GM21786 (cell line): ENCODE data around the gene NR3C2.
"Not testable (repeated sequence)": the region's sequence is repeated elsewhere in the genome, so short reads cannot be mapped to it uniquely, and the experiment has no call there.

Experiments
- ATAC-seq: cut with Tn5 transposase; IDR thresholded peaks from one replicate; pipeline ENCODE4 v1.9.1; 2021; ENCODE audit not compliant: unreplicated experiment

Gene NR3C2

DNA sequence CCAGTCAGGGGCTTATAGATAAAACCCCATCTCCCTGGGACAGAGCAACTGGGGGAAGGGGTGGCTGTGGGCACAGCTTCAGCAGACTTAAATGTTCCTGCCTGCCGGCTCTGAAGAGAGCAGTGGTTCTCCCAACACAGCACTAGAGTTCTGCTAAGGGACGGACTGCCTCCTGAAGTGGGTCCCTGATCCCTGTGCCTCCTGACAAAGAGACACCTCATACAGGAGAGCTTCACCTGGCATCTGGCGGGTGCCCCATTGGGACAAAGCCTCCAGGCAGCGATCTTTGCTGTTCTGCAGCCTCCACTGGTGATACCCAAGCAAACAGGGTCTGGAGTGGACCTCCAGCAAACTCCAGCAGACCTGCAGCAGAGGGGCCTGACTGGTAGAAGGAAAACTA lies 359.1 kb downstream of the NR3C2 start:
- not testable (repeated sequence) for ATAC-seq

DNA sequence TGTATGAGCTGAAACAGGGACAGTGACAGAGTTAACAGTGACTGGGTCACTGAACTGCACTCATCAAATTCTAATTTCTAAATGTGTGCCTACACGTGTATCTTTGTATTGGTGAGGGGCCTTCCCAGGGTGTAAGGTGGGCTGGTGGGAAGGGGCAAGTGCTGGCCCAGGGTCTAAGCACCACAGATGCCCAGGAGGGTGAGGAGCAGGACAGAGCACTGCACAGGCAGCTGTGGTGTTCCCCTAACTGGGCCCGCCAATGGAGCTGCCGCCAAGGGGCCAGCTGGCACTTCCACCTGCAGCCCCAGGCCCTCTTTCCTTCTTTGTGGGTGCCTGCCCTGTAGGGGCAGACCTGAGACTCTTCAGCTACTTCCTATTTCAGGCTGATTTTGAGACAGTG lies 360.5 kb downstream of the NR3C2 start:
- no peak for ATAC-seq

DNA sequence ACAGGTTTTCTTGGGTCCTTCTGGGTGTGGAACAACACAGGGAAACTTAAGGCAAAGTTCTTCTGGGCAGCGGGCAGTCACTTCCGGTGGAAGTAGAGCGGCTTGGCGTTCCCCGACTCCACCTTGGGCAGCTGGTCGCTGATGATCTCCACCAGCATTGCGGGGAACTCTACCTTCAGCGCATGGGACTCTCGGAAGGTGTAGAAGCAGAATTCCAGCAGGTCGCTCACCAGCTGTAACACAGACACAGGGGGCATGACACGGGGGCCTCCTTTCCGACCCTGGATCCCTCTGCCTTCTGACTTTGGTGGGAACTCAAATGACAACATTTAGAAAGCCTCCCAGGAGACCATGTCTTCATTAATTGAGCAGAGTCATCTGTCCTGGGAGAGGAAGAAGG lies 360.9 kb downstream of the NR3C2 start:
- no peak for ATAC-seq

DNA sequence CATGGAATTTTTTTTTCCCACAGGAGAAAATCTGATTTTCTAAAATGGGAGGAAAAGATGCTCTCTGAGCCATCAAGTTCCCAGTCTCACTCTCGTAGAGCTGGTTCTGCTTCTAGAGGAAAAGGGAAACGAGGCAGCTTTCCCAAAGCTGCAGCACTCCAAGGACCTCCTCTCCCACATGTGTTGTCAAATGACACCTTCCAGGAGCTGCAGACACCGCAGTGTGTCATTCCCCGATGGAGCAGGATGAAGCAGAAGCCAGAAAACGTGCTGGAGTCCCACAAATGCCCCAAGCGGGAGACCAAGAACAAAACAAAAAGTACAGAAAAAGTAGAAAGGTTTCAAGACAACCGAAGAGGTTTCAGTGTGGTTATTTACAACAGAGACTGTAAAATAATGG lies 362.3 kb downstream of the NR3C2 start:
- no peak for ATAC-seq

DNA sequence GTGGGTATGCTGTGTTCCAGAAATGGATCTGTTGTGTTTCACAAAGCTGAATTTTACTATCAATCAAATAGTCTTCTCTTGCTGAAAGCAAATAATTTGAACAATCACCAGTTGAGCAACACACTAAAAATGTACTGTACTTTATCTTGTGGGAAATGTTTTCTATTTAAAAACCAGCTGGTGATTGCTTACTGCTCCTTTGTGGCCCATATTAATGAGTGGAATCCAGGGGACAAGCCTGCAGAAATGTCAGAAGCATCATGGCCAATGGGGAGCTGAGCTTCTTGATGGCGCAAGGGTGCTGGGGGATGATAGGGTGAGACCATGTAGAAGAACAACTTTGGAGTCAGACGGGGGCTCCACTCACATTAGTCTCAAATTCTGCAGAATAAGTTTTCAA lies 364.2 kb downstream of the NR3C2 start:
- ATAC-seq, result no peak

DNA sequence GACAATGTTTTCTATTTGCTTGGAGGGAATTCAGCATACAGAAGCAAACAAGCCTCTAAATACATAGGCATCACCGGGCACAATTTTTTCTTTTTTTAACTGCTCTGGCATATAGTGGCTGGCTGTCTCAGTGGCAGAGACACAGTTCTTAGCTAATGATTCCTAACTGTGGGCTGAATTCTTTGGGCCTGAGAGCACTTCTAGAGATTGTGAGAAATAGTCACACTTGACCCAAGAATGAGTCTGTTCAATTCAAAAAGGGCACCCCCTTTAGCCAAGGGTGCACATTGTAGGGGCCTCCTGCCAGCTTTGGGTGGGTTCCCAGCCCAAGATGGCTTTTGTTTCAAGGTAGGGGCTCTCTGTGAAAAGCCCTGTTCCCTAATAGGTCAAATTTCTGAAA lies 364.6 kb downstream of the NR3C2 start:
- ATAC-seq, result no peak

DNA sequence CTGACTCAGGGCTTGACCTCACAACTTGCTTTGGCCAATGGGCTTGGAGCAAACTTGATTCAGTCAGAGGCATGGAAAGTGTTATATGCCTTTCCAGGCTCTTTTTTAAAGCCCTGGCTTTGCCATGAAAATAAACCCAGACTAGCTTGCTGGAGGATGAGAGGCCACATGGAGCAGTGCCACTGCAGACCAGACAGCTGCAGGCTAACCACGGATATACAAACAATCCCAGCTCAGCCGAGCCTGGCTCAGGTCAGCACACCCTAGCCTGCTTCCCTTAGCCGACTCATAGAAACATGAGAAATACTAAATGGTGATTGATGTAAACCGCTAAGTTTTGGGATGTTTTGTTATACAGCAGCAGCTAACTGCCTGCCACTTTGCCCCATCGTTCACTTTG lies 365.2 kb downstream of the NR3C2 start:
- no peak for ATAC-seq

DNA sequence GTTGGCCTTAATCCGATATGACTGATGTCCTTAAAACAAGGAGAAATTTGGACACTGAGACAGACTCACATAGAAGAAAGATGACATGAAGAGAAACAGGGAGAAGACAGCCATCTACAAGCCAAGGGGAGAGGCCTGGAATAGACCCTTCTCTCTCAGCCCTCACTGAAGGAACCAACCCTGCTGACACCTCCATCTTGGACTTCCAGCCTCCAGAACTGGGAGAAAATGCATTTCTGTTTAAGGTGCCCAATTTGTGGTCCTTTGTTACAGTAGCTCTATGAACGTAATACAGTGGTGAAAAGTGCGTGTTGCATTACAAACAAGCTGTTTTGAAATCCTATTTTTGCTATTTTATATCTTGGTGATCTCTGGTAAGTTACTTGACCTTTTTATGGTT lies 366.8 kb downstream of the NR3C2 start:
- ATAC-seq, result no peak

DNA sequence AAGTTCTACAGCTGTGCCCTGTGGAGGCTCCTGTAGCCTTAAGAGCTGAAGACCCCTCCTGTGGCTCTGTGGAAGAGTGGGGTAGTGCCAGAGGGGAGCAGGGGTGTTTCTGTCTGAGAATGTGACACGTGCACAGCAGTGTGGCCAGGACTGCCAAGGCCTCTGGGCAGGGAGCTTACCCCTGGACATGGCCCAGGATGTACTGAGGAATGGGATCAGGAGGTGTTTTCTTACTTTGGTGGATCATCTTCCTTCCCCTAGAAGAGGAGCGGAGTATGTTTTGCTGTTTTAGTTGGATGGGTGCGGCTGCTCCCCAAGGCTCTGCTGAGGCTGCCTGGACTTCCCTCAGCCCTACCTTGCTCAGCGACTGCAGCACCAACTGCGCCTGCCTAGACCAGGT lies 367.8 kb downstream of the NR3C2 start:
- ATAC-seq, result no peak

DNA sequence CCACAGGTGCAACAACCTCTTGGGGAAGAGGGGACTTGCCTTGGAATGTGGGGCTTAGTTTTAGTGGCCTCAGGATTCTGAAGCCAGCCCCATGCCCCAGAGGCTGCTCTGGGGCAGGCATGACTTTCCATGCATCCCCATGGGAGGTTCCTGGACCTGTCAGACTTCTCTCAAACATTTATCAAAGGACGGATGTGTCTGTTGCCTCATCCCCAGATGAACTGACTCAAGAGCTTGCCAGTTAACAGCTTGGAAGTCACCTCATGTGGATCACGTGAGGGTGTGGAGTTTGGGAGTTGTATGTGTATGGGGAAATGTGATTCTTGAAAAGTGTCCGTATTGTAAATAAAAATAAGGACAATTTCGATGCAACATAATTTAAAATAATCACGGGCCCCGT lies 368.9 kb downstream of the NR3C2 start:
- ATAC-seq, result no peak

DNA sequence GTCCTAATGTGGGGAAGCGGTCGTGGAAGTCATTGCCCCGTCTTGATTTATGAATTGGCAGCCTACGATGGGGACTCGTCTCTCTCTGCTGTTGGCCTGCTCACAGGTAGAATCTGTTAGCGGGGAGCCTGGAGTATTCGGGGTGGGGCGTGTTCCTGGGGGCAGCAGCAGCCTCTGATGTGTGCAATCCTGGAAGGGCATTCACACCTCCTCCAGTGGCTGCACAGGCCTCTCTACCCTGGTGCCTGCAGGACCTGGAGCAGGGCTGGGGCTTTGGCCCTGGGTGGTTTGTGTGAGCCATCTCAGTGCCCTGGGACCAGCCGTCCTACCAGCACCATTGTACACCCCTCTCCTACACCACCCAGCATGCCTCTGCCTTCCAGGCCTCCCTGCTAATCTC lies 369.4 kb downstream of the NR3C2 start:
- ATAC-seq, result no peak

DNA sequence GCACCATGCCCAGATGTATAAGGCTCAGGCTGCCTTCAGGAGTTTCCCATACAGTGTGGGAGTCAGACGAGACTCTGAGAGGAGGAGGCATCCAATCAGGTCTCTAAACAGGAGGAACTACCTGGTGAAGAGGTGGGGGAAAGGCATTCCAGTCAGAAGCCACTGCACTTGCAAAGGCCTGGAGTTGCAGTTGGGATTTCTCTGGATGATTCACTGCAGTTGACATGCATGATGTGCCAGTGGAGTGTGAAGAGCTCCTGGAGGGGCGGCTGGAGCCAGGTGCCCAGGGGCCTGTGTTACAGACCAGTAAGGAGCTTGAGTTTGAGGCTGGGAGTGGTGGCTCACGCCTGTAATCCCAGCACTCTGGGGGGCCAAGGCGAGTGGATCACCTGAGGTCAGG lies 371.2 kb downstream of the NR3C2 start:
- no peak for ATAC-seq

DNA sequence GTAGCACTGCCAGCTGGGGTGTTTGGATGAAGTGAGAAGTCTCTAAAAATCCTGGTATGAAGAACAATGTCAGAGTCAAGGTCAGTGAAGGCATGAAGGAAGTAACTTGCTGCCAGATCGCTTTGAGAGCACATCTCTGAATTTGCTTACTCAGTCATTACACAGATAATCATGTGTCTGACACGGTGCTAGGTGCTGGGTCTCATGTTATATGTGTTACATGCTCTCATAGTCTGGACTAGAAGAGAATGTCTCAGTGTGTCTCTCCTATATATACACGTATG lies 372.4 kb downstream of the NR3C2 start:
- no peak for ATAC-seq

DNA sequence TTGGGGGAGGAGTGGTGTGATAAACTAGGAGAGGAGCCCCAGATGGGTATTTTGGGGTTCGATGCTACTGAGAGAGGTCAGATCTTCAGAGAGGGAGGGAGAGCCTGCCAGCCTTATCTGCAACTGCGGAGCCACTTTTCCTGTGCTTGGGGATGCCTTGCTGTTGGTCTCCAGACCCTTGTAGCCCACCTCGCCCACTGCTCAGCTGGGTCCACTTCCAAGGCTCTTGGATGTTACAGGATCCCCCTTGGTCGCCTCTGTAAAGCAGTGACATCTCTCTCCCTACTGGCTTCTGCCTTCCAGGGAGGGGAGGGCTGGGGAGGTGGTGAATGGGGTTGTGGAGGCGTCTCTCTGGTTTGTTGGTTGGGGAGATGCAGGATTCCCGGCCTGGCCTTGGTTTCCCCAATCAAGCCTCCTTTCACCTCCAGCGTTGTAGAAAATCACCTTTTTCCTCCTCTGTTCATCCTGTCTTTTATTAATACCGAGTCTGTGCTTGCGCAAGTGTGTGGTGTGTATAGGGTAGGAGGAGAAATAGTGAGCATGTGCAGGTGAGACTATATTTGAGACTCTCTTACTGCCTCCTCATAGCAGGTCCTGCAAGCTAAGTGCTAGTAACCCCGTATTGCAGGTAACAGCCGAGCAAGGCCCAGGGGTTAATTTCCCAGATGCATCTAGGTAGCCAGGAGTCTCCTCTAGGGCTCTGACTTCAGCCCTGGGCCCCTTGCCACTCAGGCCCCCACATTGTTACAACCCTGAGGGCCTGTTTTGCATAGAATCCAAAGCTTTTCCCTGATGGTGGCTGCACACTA lies 372.9 kb downstream of the NR3C2 start:
- ATAC-seq, result no peak

DNA sequence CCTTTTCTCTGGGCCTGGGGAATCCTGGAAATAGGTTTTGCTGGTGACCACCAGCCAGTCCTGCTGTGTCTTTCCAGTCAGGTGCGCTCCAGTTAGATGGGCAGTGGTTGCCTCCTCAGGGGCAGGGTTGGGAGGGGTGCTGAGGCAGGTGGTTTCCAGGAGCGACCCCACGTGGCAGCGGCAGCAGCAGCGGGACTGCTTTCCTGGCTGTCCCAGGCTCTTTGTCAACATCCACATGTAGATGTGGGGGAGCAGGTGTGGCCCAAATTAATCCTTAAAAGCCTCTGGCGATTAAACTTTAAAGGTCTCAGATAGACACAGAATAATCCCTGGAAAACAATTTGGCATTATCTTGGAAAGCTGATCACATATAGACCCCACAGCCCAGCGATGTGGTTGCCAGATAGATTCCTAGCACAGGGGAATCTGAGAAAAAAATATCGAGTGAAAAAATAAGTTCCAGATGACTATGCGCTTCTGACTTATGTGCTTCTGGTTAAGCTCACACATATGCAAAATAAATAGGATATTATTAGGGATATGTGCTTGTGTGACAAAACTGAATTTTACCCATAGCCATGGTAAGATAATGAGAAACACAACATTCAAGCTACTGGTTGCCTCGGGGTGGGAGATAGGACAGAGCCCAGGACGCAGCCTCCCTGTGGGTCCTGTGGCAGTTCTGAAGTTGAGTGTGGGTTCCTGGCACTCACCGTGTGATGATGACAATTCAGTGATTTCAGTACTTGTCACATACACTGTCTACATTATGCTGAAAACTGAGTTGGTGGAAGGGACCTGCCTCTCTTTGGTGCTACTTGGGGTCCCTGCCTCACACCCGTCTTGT lies 373.9 kb downstream of the NR3C2 start:
- ATAC-seq, result no peak

DNA sequence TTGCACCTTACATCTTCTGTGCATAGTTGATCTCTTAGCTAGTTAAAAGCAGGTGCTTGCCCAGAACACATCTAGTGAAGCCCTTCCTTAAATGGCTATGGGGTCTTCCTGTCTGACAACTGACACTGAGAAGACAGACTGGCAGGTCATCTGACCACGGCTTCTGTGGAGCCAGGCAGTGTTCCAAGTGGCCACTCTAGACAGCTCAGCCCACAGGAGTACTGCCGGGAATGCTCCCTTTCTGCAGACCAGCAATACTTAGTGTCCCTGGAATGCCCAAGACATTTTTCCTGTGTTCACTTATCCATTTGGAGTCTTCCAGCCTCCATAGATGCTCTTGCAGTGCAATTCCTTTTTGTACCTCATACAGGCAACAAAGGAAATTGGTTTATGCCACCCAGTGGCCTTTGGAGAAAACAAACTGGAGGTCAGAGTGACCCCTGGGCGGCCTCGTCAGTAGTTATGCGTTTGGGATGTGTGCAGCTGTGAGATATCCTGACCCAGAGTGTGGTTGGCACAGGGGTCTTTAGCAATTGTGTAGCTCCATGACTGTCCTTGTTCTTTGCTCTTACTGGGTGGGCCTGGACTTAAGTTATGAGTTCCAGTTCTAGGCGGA lies 374.8 kb downstream of the NR3C2 start:
- ATAC-seq, result no peak

DNA sequence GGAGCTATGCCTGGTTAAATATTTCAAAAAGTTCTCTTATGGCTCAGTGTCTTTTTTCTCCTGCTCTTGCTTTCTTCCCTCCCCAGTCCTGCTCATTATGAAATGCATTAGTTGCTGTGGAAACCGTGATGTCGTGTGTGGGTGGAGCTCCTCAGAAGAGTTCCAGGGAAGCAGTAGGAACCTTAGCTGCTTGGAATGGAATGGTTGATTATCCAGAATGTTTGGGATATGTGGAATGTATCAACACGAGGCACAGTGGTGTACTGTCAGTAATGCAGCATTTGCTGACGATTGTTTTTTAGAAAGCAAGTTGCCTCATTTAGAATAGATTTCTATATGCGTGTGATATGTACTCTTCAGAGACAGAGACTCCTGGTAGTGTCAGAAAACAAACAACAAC lies 377.1 kb downstream of the NR3C2 start:
- ATAC-seq, result no peak

DNA sequence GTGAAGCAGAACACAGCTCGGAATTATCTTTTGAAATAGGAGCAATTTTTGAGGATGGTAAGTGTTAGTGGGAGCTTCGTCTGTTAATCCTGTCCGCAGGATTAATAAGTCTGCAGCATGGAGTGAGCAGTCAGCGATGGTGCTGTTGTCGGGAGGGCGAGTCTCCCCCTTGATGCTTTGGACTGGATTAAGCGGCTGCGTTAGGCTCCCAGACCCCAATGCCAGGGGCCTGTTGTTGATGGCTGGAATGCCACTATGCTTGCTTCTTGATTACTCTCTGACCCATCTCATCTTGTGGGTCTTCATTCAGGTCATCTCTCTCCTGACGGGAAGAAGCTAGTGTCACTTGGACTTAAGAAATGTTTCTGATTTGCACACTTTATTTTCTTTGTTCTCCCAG lies 377.8 kb downstream of the NR3C2 start:
- ATAC-seq, result no peak

DNA sequence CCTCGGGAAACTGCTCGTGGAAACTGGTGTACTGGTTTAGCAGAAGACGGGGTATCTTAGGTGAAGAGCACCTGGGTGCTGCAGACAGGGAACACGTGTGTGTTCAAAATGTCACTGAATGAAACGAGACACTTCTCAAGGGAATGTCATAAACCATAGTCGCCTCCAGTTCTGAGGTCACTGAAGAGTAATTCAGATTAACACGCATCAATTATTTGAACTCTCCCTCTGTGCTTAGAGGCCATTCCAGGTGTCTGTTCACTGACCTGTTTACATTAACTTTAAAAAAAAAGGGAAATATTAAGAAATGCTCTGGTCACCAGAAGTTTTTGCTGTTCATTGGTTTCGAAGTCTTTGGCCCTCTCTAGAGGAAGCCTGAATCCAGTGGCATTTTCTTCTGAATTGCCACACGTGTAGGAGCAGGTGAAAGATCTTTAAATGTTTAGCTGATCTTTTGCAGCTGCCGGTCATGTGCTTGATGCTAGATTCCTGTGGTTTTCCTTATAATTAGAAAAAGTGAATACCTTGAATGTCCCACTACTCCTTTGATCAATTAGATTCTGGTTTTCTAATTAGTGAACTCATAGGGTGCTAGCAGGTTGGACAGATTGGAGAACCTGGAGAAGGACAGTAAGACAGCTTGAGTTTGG lies 379.8 kb downstream of the NR3C2 start:
- no peak for ATAC-seq

DNA sequence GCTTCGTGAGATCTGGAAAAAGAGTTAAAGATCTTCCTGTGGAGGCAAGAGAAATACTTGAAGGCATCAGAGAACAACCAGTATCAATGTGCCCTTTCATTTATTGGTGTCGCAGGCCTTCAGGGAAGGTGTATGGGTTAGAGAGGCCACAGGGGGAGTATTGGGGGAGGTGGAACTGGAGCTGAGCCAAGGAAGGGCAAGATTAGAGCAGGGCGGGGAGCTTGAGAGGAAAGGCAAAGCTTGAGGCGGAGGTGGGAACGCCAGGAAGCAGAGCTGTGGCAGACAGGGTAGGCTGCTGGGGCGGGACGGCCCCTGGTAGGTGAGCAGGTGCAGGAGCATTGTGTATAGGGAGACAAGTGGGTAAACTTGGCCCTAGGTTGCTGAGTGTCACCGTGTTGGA lies 380.4 kb downstream of the NR3C2 start:
- no peak for ATAC-seq

DNA sequence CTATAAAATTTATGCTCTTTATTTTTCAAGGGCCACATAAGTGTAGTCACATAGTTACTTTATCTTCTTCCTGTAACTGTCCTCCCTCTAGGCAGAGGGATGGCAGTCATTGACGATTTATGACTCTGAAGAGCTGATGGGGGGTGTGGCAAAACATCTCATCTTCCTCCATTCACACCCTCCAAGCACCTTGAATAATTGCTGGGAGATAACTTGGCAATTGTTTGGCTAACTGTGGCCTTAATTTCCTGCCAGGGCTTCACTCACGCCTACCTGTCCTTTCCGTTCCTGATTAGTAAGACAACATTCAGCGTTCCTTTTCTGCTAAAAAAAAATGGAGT lies 381.1 kb downstream of the NR3C2 start:
- ATAC-seq, result no peak
